ENCODE measurements around the gene ARL1. TPM values are rescaled to one million over a fixed set of nuclear protein-coding genes. Genes with fewer than 3 reads are reported as not detected.

The ARL1 gene
- total and polyA plus RNA-seq, 2 of the 13 experiments (the other 11 are each of a cell fraction or from before 2014, with no cell fraction given): 90.9 to 123 TPM

DNA sequence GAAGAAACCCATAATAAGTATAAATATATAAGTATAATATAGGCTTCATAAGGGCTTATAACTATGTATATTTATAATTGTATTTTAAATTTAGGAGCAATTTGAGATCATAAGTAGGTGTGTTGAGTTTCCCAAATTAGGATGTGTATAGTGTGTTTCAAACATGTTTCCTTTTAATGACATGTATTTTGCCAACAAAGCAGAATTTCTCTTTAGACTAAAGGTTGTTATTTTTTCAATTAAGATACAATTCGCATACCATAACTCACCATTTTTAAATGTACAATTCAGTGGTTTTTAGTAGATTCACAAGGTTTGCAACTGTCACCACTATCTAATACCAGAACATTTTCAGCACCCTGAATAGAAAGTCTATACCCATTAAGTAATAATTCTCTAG is 7.7 kb upstream of the ARL1 start:
- intact Hi-C loops (cut with micrococcal nuclease; ENCODE audit: unreplicated experiment): loop anchor here (2.0 kb wide), 1 partner anchor 76 kb away; no protein-coding TSS in a partner anchor
- Histone ChIP-seq H3K9ac (ENCODE audit: insufficient read depth, low read depth, low read length) (no peak overlapping the region), H3K27me3 (ENCODE audit: control insufficient read depth in 1 of 2, insufficient read depth in 2 of 2, low read length in 2 of 2) (no peaks in the 10 kb centered on the region), H3K4me1 (ENCODE audit: insufficient read depth, low read length) (peaks cover 2% of the 10 kb centered on the region; the same call in 1 of the 2 replicates), H2AFZ (ENCODE audit: low read length) (no peak overlapping the region), H3K27ac (ENCODE audit: extremely low read length, insufficient read depth, low read length) (no peak overlapping the region), H3K4me3 (replicated peaks in 1 of 3; ENCODE audit: insufficient read depth in 1 of 3, low read depth in 2 of 3, low read length in 3 of 3) (no peak overlapping the region), H3K36me3 (replicated peaks in 1 of 2; ENCODE audit: control insufficient read depth in 1 of 2, insufficient read depth in 2 of 2, low read length in 2 of 2) (no peaks in the 10 kb centered on the region), H4K20me1 (ENCODE audit: insufficient read depth, low read length) (no peaks in the 10 kb centered on the region), H3K4me2 (ENCODE audit: low read depth, low read length) (no peak overlapping the region), H3K79me2 (ENCODE audit: insufficient read depth, low read length) (no peaks in the 10 kb centered on the region), H3K9me3 (ENCODE audit: low read length) (no peaks in the 10 kb centered on the region)
- in situ Hi-C loops (cut with HindIII; ENCODE audit: extremely low pct_ligation_motif_present, low pct_unique_long_range_greater_than_20kb): loop anchor here (10.0 to 25.0 kb wide), 2 partner anchors 347 to 420 kb away; partner anchors contain the start of gene GNPTAB
- peak in 1 of 2 experiments; percentile 62; a peak in 3 of 4 replicates for TF ChIP-seq MAFK (conservative IDR thresholded peaks at IDR 0.05 in 1 of 2, IDR thresholded peaks at IDR 0.05 in 1 of 2; ENCODE audit: low read length in 2 of 2)
- no peak for TF ChIP-seq BHLHE40 (IDR thresholded peaks at IDR 0.05; ENCODE audit: low read length)
- TF ChIP-seq SKIL (CRISPR knock-in tag; IDR thresholded peaks at IDR 0.05; ENCODE audit: borderline replicate concordance): no peak
- TF ChIP-seq, protein P1, sequence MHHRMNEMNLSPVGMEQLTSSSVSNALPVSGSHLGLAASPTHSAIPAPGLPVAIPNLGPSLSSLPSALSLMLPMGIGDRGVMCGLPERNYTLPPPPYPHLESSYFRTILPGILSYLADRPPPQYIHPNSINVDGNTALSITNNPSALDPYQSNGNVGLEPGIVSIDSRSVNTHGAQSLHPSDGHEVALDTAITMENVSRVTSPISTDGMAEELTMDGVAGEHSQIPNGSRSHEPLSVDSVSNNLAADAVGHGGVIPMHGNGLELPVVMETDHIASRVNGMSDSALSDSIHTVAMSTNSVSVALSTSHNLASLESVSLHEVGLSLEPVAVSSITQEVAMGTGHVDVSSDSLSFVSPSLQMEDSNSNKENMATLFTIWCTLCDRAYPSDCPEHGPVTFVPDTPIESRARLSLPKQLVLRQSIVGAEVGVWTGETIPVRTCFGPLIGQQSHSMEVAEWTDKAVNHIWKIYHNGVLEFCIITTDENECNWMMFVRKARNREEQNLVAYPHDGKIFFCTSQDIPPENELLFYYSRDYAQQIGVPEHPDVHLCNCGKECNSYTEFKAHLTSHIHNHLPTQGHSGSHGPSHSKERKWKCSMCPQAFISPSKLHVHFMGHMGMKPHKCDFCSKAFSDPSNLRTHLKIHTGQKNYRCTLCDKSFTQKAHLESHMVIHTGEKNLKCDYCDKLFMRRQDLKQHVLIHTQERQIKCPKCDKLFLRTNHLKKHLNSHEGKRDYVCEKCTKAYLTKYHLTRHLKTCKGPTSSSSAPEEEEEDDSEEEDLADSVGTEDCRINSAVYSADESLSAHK (CRISPR knock-in tag; IDR thresholded peaks at IDR 0.05; ENCODE audit: borderline replicate concordance): no peak
- peak; percentile 41; the same call in 1 of the 2 replicates for TF ChIP-seq MAFF (IDR thresholded peaks at IDR 0.05; ENCODE audit: low read depth, low read length)
- TF ChIP-seq ZNF292 (CRISPR knock-in tag; IDR thresholded peaks at IDR 0.05; ENCODE audit: borderline replicate concordance, low read depth): no peak
- TF ChIP-seq ARNT2 (CRISPR knock-in tag; IDR thresholded peaks at IDR 0.05; ENCODE audit: low read depth): no peak
- no peak for TF ChIP-seq BRD4 (CRISPR knock-in tag; IDR thresholded peaks at IDR 0.05)
- no peak for TF ChIP-seq SATB2 (CRISPR knock-in tag; IDR thresholded peaks at IDR 0.05)
- ChIA-PET POLR2A (no interaction called here), CTCF (ENCODE audit: low intra/inter-chr PET ratio, low total read pairs) (interaction anchor here (1.3 to 2.3 kb wide), 2 partner anchors 416 to 424 kb away, joined by 3 to 11 read pairs; no protein-coding TSS in a partner anchor)
- ATAC-seq (no peak), FAIRE-seq (no peak), DNase-seq (ENCODE audit: low spot score) (no peak)
- WGBS (ENCODE audit: low lambda C conversion rate): 0% methylated on average over 1 of the region's 1 CpG
- no TSS peak for BruUV-seq (replicated peaks)

All from HepG2 (cell line).